Endodermal cell (in vitro differentiated cells): ENCODE data around the gene IRF4. TPM values are rescaled to one million over a fixed set of nuclear protein-coding genes. Genes with fewer than 3 reads are reported as not detected.

ENCODE experiments used
- DNase-seq: peaks from one replicate; pipeline ENCODE4 v3.0.0-alpha.2; 2017
- H3K27ac ChIP-seq: 2 replicates; pipeline ENCODE4 v1.5.1; 2013; ENCODE audit warnings: mild to moderate bottlenecking, low read depth, low read length, moderate library complexity
- H3K27me3 ChIP-seq: 2 replicates; pipeline ENCODE4 v1.6.1; 2013; ENCODE audit warnings: mild to moderate bottlenecking, low read length, moderate library complexity; ENCODE audit not compliant: insufficient read depth, control insufficient read depth, poor library complexity, severe bottlenecking
- H3K36me3 ChIP-seq: 2 replicates; pipeline ENCODE4 v1.7.0; 2013; ENCODE audit warnings: mild to moderate bottlenecking, low read length, moderate library complexity; ENCODE audit not compliant: control insufficient read depth, insufficient read depth
- H3K4me1 ChIP-seq: one replicate; pipeline ENCODE4 v1.7.0; 2013; ENCODE audit warnings: low read length; ENCODE audit not compliant: control insufficient read depth, insufficient read depth
- H3K4me3 ChIP-seq: 2 replicates; pipeline ENCODE4 v1.5.1; 2013; ENCODE audit warnings: mild to moderate bottlenecking, low read length, moderate library complexity
- H3K9ac ChIP-seq: 2 replicates; pipeline ENCODE4 v1.6.1; 2013; ENCODE audit warnings: mild to moderate bottlenecking, low read length, moderate library complexity; ENCODE audit not compliant: poor library complexity, severe bottlenecking; ENCODE audit errors: extremely low read depth
- H3K9me3 ChIP-seq: 2 replicates; pipeline ENCODE4 v1.6.1; 2013; ENCODE audit warnings: mild to moderate bottlenecking, low read length, moderate library complexity; ENCODE audit not compliant: control insufficient read depth
- H3K27ac Mint-ChIP-seq: 2 replicates; pipeline ENCODE4 v1.8.0; 2020; ENCODE audit warnings: mixed read lengths
- H3K27me3 Mint-ChIP-seq: 2 replicates; pipeline ENCODE4 v1.8.0; 2021; ENCODE audit warnings: mild to moderate bottlenecking, mixed read lengths; ENCODE audit not compliant: insufficient read depth
- H3K36me3 Mint-ChIP-seq: 2 replicates; pipeline ENCODE4 v1.8.0; 2020; ENCODE audit warnings: low read depth, mixed read lengths
- H3K4me1 Mint-ChIP-seq: 2 replicates; pipeline ENCODE4 v1.8.0; 2020; ENCODE audit warnings: mixed read lengths
- H3K4me3 Mint-ChIP-seq: 2 replicates; pipeline ENCODE4 v1.8.0; 2020; ENCODE audit warnings: mild to moderate bottlenecking, moderate library complexity, mixed read lengths
- H3K9me3 Mint-ChIP-seq: 2 replicates; pipeline ENCODE4 v1.8.0; 2020; ENCODE audit warnings: mild to moderate bottlenecking, mixed read lengths
- CTCF ChIP-seq: fragments of 200-600 bp; sonication (generic); conservative IDR thresholded peaks from 2 replicates; pipeline ENCODE4 v1.5.0; 2021; ENCODE audit warnings: antibody characterized with exemption, mild to moderate bottlenecking
- WGBS, 2 experiments: methylation state at CpG; one replicate each; pipeline versions ENCODE4 v1.1.5 to v1.1.7; 2013; ENCODE audit warnings: missing lambda C conversion rate in 2 of 2, mixed read lengths in 1 of 2; ENCODE audit not compliant: insufficient coverage in 1 of 2, insufficient read length in 1 of 2; 5-methylcytosine and 5-hydroxymethylcytosine counted together
- total RNA-seq, 2 donors: library from RNA; stranded (reverse); fragmentation: NEBNext Ultra II Directional in 1 of 2; extraction: Animal tissue kit (Norgen Biotek cat#: 25700) in 1 of 2; gene quantifications; 2 replicates in 1 of 2; 3 replicates in 1 of 2; pipeline ENCODE4 v1.2.1, GENCODE V29; 2021

IRF4 gene
- total RNA-seq, 2 donors from 2014 or later: not detected

- Histone ChIP-seq H3K27me3 (no peaks in the 10 kb centered on the region), H3K36me3 (no peaks in the 10 kb centered on the region), H3K27ac (no peak overlapping the region), H3K4me3 (no peak overlapping the region), H3K9ac (no peak overlapping the region), H3K4me1 (no peaks in the 10 kb centered on the region), H3K9me3 (peaks cover 7% of the 10 kb centered on the region)
- H3K36me3 Mint-ChIP-seq: no peaks in the 10 kb centered on the region
- DNase-seq: no peak
- 92 to 95% methylated on average over 3 to 11 of the region's 11 CpGs for WGBS, 2 experiments
- peaks cover 20% of the 10 kb centered on the region for H3K9me3 Mint-ChIP-seq
- H3K4me1 Mint-ChIP-seq: peaks cover 2% of the 10 kb centered on the region
- TF ChIP-seq CTCF: no peak
- H3K4me3 Mint-ChIP-seq: no peak overlapping the region
- H3K27me3 Mint-ChIP-seq: no peaks in the 10 kb centered on the region
- H3K27ac Mint-ChIP-seq: no peak overlapping the region
These were observed 63.5 kb downstream of the IRF4 start for GRCh38 chr6:455006-455585.

- peaks cover 13% of the 10 kb centered on the region for H3K9me3 Mint-ChIP-seq
- H3K36me3 Mint-ChIP-seq: no peaks in the 10 kb centered on the region
- Histone ChIP-seq H3K9ac (no peak overlapping the region), H3K36me3 (no peaks in the 10 kb centered on the region), H3K27ac (no peak overlapping the region), H3K4me1 (no peaks in the 10 kb centered on the region), H3K9me3 (peaks cover 7% of the 10 kb centered on the region), H3K27me3 (no peaks in the 10 kb centered on the region), H3K4me3 (no peak overlapping the region)
- no peak overlapping the region for H3K27ac Mint-ChIP-seq
- 90 to 92% methylated on average over 1 to 8 of the region's 8 CpGs for WGBS, 2 experiments
- no peak for DNase-seq
- no peak for TF ChIP-seq CTCF
- peaks cover 2% of the 10 kb centered on the region for H3K4me1 Mint-ChIP-seq
- H3K27me3 Mint-ChIP-seq: no peaks in the 10 kb centered on the region
- H3K4me3 Mint-ChIP-seq: no peak overlapping the region
These were observed 64.3 kb downstream of the IRF4 start for GRCh38 chr6:455835-456234.

- Histone ChIP-seq H3K27me3 (no peaks in the 10 kb centered on the region), H3K27ac (no peak overlapping the region), H3K9me3 (peaks cover 7% of the 10 kb centered on the region), H3K4me3 (no peak overlapping the region), H3K9ac (no peak overlapping the region), H3K36me3 (no peaks in the 10 kb centered on the region), H3K4me1 (no peaks in the 10 kb centered on the region)
- DNase-seq: peak; percentile 54
- Mint-ChIP-seq H3K36me3 (no peaks in the 10 kb centered on the region), H3K27ac (no peak overlapping the region), H3K4me1 (peaks cover 2% of the 10 kb centered on the region), H3K4me3 (no peak overlapping the region), H3K9me3 (peaks cover 11% of the 10 kb centered on the region), H3K27me3 (no peaks in the 10 kb centered on the region)
- TF ChIP-seq CTCF: no peak
- 80 to 86% methylated on average over 4 to 5 of the region's 5 CpGs for WGBS, 2 experiments
These were observed 64.9 kb downstream of the IRF4 start for GRCh38 chr6:456358-456867.
